IPS-18c (cell line): ENCODE data around the gene DEXI.

Experiments
- H3K4me3 ChIP-seq: 2 replicates; pipeline ENCODE4 v1.7.0; 2013; ENCODE audit warnings: low read depth, mild to moderate bottlenecking, low read length, moderate library complexity; ENCODE audit not compliant: insufficient read depth
- H3K9me3 ChIP-seq: one replicate; pipeline ENCODE4 v1.6.1; 2013; ENCODE audit warnings: mild to moderate bottlenecking, low read length, moderate library complexity; ENCODE audit not compliant: control insufficient read depth, insufficient read depth

The DEXI gene

DNA sequence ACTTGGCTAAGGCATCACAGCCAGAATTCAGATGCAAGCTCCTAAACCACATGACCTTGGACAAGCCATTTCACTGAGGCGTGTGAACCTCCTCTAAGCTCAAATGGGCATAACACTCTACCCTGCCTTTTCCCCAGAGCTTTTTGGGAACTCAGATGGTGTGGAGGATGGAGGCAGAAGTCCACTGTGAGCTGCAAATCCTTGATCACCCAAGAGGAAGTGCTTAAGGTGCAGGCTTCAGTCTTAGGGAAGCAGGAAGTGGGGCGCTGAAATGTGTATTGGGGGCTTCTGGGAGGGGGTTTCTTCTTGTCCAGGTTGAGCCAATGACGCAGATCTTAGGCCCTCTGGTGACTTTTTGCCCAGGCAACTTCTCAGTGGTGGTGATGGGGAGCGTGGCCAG is 52.4 kb downstream of the DEXI start:
- H3K4me3 ChIP-seq: no peak overlapping the region
- no peaks in the 10 kb centered on the region for H3K9me3 ChIP-seq

DNA sequence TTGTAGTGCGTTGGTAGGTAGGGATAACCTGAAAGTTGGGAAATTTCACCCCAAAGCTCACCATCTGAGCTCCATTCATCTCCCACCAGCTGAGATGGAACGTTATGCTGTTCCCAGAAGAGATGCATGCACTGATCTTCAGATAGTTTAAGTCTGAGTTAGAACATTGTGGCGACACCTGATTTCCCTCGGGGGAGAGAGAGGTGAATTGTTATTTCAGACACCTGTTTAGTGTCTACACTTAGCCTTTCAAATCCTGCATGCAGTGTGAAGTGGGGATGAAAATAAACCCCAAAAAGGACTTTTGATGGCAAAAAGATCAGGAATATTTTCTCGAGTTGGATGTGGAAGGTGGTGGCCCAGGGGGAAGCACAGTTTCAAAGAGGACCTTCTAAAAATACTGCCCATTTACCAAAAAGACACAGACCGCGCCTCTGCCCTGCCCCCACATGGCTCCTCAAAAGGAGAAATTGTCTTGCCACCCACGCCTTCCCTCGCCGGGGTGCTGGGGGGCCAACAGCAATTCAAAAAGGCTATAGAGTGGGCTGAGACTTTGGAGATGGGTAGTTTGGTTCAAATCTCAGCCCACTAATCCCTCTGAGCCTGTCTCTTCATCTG is 53.8 kb downstream of the DEXI start:
- Histone ChIP-seq H3K4me3 (no peak overlapping the region), H3K9me3 (no peaks in the 10 kb centered on the region)

GRCh38 chr16:10885246-10885645 is 57.0 kb downstream of the DEXI start:
- H3K9me3 ChIP-seq: no peaks in the 10 kb centered on the region
- no peak overlapping the region for H3K4me3 ChIP-seq

- H3K4me3 ChIP-seq: no peak overlapping the region
These were observed 59.3 kb downstream of the DEXI start for GRCh38 chr16:10883004-10883403.

DNA sequence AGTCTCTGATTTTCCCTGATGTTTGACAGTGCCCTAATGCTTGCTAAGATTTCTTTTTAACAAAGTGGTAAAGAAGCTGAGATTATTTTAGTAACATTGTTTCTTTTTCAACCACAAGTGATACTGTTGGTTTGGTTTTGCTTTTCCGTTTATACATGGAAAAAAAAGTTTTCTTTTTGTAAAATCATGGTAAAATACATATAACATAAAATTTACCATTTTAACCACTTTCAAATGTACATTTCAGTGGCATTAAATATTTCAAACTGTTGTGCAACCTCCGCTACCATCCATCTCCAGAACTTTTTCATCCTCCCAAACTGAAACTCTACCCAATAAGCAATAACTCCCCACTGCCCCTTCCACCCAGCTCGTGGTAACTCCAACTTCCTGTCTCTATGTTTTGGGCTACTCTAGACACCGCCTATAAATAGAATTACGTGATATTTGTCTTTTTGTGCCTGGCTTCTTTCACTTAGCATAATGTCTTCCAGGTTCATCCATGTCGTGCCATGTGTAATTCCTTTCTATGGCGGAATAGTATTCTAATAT is 60.7 kb downstream of the DEXI start:
- H3K4me3 ChIP-seq: no peak overlapping the region
- no peaks in the 10 kb centered on the region for H3K9me3 ChIP-seq

More at GRCh38 chr16:10883004-10883403, 59.3 kb downstream of the DEXI start:
- no peaks in the 10 kb centered on the region for H3K9me3 ChIP-seq

- H3K4me3 ChIP-seq: no peak overlapping the region
- H3K9me3 ChIP-seq: no peaks in the 10 kb centered on the region
These were observed 61.4 kb downstream of the DEXI start for GRCh38 chr16:10880594-10881452.

DNA sequence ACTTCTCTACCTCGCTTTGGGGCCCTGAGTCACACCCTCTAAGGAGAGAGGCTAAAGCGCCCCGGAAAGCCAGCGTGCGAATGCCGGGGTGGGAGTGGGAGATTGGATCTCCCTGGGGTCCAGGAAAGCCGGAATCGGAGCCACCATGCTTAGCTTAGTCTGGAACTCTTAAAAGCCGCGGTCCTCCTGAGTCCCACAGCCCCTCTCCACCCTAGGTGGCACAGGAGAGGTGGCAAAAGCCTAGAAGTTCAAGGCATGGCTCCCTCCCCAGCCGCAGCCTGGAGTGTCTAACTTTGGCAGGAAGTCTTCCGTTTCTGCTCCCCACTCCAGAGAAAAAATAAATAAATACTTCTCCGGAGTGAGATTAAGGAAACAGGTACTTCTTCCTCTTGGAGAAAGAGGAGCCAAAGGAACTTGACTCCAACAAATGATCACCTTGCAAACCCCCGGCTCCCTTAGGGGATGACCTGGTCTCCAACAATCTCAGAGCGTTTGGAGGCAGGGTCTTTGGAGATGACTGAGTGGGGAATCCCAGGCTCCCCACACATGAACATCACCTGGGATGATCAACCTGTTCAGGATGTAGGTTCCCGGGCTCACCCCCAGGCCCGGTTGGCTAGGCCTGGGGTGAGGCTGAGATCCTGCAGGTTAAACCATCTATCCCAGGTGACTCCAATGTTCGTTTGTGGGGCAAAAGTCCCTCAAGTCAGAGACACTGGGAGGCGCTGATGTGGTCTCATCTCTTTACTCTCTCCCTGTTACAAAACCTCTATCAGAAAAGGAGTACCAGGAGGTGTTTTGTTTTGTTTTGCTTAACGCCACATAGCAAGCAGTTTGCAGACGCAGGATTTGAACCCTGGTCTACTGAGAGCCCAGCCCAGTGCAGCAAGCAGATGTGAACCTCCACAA is 62.3 kb downstream of the DEXI start:
- Histone ChIP-seq H3K4me3 (peak overlapping the region; percentile 43; the same call in 1 of the 2 replicates), H3K9me3 (no peaks in the 10 kb centered on the region)
